HG02885 (cell line): Measurements from ENCODE around the gene FYTTD1.
A peak's percentile ranks its signal among the peaks of the same experiment; 100 is the strongest.

Experiments used
- ATAC-seq: cut with Tn5 transposase; IDR thresholded peaks from one replicate; pipeline ENCODE4 v1.9.1; 2021; ENCODE audit warnings: mild to moderate bottlenecking; ENCODE audit not compliant: unreplicated experiment, poor library complexity

Gene FYTTD1

GRCh38 chr3:197736491-197737318 is 13.0 kb upstream of the FYTTD1 start, which contains the start of gene RUBCN:
TSS of gene RUBCN (minus strand) at chr3:197736904. CDS start at chr3:197736719, 185 bp downstream.
- peak; percentile 84 for ATAC-seq

GRCh38 chr3:197737319-197737649 is 12.4 kb upstream of the FYTTD1 start:
- no peak for ATAC-seq

- ATAC-seq = no peak
Observed at GRCh38 chr3:197737749-197738462, 11.8 kb upstream of the FYTTD1 start.

- ATAC-seq = no peak
Observed at GRCh38 chr3:197742787-197743186, 6.9 kb upstream of the FYTTD1 start.

GRCh38 chr3:197746209-197746608 is 3.5 kb upstream of the FYTTD1 start:
- ATAC-seq = no peak

GRCh38 chr3:197746801-197747237 is 2.9 kb upstream of the FYTTD1 start:
- ATAC-seq = no peak

GRCh38 chr3:197748597-197749314 is 927 bp upstream of the FYTTD1 start:
- no peak for ATAC-seq

GRCh38 chr3:197749315-197749600 is 425 bp upstream of the FYTTD1 start:
- peak; percentile 27 for ATAC-seq

- ATAC-seq = peak; percentile 38
Observed at GRCh38 chr3:197750396-197750831, 731 bp downstream of the FYTTD1 start.

- ATAC-seq = no peak
Observed at GRCh38 chr3:197750858-197751737, 1.4 kb downstream of the FYTTD1 start.

GRCh38 chr3:197752107-197752506 is 2.4 kb downstream of the FYTTD1 start:
- ATAC-seq = no peak

GRCh38 chr3:197753263-197753662 is 3.6 kb downstream of the FYTTD1 start:
- no peak for ATAC-seq

GRCh38 chr3:197756704-197757103 is 7.0 kb downstream of the FYTTD1 start:
- no peak for ATAC-seq

- no peak for ATAC-seq
Observed at GRCh38 chr3:197758512-197758911, 8.8 kb downstream of the FYTTD1 start.

GRCh38 chr3:197761784-197762183 is 12.1 kb downstream of the FYTTD1 start:
- ATAC-seq = no peak

- no peak for ATAC-seq
Observed at GRCh38 chr3:197775317-197775716, 25.6 kb downstream of the FYTTD1 start.

GRCh38 chr3:197782230-197782629 is 32.5 kb downstream of the FYTTD1 start:
- ATAC-seq = no peak

GRCh38 chr3:197784019-197784585 is 34.4 kb downstream of the FYTTD1 start:
- no peak for ATAC-seq

GRCh38 chr3:197787412-197787811 is 37.7 kb downstream of the FYTTD1 start:
- no peak for ATAC-seq

- ATAC-seq = no peak
Observed at GRCh38 chr3:197789309-197789708, 39.6 kb downstream of the FYTTD1 start.
